CD4-positive, alpha-beta T cell treated with Interleukin-21 for 1 hour (primary cell): ENCODE data around the gene MFN2.
"Not testable (repeated sequence)": the region's sequence is repeated elsewhere in the genome, so short reads cannot be mapped to it uniquely, and the experiment has no call there.

ENCODE experiments used
- DNase-seq: peaks from one replicate; pipeline ENCODE4 v3.0.0-alpha.2; 2020

Gene MFN2

DNA sequence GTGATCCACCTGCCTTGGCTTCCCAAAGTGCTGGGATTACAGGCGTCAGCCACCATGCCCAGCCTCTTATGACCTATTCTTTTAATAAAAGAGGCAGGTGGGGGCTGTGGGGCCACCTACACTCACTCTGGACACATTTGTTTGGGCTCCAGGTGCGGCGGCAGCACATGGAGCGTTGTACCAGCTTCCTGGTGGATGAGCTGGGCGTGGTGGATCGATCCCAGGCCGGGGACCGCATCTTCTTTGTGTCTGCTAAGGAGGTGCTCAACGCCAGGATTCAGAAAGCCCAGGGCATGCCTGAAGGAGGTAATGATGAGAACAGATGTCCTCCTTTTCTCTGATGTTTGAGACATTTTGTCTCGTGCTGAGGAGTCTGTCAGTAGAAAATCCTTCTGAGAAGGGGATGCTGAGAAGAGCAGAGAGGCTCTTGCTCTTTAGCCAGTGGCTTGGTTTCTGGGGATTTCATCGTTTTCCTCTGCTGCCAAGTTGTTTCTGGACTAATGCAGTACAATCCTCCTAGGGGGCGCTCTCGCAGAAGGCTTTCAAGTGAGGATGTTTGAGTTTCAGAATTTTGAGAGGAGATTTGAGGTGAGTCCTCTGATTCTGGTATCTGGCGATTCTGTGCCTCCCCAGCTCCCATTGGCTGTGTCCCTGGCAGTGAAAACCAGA is 21.1 kb downstream of the MFN2 start:
- peak; percentile 42 for DNase-seq

GRCh38 chr1:12001996-12002493 is 21.8 kb downstream of the MFN2 start:
- no peak for DNase-seq

DNA sequence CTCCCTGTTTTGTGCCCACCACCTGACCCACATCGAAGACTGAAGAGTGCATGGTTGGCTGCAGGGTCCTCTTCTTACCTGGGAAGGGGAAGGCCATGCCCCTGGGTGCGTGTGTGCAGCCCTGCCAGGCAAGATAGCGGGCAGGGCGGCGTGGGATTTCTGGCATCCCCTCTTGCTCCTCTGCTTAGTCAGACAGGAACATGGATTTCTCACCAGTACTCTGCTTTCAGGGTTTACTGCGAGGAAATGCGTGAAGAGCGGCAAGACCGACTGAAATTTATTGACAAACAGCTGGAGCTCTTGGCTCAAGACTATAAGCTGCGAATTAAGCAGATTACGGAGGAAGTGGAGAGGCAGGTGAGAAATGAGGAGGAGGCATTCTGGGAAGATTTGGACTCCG is 23.5 kb downstream of the MFN2 start:
- DNase-seq, result no peak

GRCh38 chr1:12005488-12006166 is 25.4 kb downstream of the MFN2 start:
- DNase-seq, result no peak

DNA sequence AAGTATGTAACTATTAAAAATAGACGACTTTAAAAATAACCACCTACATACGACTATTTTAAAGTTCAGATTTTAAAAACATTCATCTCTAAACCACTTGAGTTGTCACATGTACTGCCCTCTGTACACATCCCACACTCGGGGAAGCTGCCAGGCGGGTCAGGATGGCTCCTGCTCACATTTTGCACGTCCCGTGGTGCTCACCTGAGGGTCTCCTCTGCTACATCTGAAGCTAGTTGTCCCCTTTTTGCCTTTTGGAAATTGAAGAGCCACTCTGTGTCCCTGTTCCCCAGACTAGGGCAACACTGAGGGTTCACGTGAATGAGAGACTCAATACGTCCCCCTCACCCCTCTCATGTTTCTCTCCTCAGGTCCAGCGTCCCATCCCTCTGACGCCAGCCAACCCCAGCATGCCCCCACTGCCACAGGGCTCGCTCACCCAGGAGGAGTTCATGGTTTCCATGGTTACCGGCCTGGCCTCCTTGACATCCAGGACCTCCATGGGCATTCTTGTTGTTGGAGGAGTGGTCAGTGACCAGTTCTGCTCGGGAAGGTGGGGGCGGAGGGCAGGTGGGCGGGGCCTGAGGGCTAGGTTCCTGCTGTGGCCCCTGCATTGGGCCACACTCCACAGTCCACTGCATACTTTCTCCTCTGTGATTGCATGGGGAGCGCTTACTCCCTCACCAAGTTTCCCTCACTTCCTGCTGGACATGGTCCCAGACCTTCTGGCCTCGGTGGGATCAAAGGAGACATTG is 26.1 kb downstream of the MFN2 start:
- DNase-seq, result no peak

DNA sequence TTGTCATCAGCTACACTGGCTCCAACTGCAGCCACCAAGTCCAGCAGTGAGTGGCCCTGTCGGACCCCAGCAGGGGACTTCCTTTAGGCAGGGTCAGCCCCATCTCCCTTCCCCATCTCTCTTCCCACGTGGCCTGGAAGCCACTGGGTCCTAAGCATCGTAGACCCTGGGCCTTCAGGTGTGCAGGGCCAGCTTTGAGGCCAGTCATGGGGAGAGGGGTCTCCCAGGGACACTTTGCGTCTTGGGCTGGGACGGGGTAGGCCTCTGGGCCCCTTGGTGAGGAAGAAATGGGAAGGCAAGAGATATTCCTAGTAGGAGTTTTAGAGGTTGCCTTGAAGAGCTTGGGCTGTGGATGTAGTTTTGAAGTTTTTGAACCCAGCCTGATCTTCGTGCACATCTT is 27.0 kb downstream of the MFN2 start:
- DNase-seq, result no peak

DNA sequence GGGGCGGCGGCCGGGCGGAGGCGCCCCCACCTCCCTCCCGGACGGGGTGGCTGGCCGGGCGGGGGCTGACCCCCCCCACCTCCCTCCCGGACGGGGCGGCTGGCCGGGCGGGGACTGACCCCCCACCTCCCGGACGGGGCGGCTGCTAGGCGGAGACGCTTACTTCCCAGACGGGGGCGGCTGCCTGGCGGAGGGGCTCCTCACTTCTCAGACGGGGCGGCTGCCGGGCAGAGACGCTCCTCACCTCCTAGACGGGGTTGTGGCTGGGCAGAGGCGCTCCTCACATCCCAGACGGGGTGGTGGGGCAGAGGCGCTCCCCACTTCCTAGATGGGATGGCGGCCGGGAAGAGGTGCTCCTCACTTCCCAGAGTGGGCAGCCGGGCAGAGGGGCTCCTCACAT is 28.1 kb downstream of the MFN2 start:
- not testable (repeated sequence) for DNase-seq

DNA sequence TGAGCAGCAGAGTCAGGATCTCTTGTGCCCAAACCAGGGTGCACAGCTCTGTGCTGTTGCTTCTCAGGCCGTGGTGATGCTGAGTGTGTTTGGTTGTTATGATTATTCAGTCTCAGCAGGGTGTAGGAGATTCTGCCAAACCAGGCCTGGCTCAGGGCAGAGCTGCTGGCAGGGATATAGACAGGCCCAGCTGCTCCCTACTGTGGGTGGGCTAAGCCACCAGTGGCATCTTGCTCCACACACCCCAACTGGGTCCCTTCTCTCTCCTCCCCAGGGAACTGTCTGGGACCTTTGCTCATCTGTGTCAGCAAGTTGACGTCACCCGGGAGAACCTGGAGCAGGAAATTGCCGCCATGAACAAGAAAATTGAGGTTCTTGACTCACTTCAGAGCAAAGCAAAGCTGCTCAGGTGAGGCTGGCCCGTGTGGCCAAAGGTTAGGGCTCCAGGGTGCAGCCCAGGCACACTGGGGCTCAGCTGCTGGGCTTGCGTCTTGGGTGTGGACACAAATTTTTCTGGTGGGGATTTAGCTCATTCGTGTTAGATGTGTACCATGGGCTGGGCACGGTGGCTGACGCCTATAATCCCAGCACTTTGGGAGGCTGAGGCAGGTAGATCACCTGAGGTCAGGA is 29.2 kb downstream of the MFN2 start:
- DNase-seq, result no peak

DNA sequence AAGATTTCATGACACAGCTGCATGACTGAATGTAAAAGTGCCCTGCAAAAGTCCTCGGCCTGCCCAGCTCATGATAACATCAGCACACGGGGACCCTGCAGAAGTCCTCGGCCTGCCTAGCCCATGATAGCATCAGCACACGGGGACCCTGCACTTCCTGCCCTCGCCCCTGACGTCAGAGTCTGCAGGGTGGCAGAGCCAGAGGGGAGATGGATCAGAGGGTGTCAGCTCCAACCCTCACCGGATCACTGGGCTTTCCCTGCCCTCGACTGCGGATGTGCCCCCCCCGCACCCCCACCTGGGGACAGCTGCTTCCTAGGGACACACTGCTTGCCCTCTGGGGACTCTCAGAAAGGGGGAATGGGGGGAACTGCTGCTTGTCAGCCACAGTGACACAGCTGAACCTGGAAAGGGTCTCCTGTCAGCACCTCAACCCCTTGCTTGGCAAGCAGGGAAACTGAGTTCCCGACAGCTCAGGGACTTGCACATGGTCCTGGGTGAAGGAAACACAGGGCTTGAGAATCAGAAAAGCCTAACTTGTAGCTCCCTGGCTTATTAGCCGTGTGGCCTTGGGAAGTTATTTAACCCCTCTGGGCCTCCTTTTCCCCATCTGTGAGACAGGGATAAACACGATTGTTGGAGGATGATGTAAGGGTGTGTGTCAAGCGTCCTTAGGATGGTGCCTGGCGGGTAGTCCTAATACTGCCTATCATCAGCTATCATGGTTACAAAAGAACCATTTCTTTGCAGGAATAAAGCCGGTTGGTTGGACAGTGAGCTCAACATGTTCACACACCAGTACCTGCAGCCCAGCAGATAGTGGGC is 30.7 kb downstream of the MFN2 start:
- DNase-seq, result no peak

DNA sequence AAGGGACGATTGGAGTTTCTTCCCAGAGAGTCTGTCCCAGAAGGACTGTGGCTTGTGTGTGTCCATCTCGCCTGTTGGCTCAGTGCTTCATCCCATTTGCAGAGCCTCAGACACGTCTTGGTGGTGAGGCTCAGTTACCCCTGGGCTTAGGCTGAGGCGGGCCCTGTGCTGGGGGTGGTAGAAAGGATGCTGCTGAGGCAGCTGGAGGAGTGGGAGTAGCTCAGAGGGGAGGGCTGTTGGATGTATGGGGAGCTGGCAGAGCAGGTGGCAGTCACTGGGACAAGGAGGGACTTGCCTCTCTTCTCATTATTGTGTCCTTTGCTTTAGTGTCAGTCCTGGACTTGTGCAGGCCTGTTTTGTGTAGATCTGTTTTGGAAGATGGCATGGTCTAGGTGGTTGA is 31.8 kb downstream of the MFN2 start:
- DNase-seq, result no peak

GRCh38 chr1:12012560-12013316 is 32.5 kb downstream of the MFN2 start:
- DNase-seq, result no peak

GRCh38 chr1:12014141-12014991 is 34.1 kb downstream of the MFN2 start:
- DNase-seq, result no peak

DNA sequence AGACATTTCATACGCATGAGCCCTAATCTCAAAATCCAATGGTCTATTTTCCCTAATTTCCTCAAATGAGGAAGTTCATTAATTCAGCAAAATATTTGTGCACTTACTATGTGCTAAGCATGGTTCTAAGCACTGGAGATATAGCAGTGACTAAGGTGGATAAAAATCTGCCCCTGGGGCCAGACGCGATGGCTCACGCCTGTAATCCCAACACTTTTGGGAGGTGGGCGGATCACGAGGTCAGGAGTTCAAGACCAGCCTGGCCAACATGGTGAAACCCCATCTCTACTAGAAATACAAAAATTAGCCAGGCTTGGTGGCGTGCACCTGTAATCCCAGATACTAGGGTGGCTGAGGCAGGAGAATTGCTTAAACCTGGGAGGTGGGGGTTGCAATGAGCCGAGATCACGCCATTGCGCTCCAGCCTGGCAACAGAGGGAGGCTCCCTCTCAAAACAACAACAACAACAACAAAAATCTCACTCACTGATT is 34.8 kb downstream of the MFN2 start:
- DNase-seq, result no peak

- no peak for DNase-seq
Observed at GRCh38 chr1:12015499-12015898, 35.3 kb downstream of the MFN2 start.

- DNase-seq, result no peak
Observed at GRCh38 chr1:12016182-12016581, 35.9 kb downstream of the MFN2 start.

- DNase-seq, result no peak
Observed at GRCh38 chr1:12019858-12020509, 39.7 kb downstream of the MFN2 start.

- no peak for DNase-seq
Observed at GRCh38 chr1:12021616-12022015, 41.4 kb downstream of the MFN2 start.

DNA sequence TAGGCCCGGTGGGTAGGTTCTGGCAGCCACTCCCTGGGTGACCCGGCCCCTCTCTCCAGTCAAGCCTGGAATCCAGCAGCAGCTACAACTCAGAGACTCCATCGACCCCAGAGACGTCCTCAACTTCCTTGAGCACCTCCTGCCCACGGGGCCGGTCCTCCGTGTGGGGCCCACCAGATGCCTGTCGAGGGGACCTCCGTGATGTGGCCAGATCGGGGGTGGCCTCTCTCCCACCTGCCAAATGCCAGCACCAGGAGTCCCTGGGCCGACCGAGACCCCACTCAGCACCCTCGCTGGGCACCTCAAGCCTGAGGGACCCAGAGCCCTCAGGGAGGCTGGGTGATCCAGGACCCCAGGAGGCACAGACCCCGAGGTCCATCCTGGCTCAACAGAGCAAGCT is 41.8 kb downstream of the MFN2 start:
- DNase-seq, result no peak

DNA sequence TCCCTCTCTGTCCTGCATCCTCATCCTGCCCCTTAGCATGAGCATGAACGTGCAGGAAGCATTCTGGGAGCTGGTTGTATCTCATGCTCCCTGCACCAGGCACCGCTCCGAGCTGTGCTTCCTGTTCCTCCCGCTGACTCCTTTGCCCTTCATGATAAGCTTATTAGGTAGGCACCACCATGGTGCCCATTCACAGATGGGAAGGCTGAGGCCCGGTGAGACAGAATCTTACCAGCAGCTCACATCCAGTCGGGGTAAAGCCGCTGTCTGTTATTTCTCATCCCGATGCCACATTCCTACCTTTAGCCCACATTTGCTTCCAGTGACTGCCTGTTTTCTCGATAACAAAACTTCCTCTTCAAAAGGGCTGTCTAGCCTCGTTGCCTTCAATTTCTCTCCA is 46.3 kb downstream of the MFN2 start:
- DNase-seq, result no peak

- DNase-seq, result no peak
Observed at GRCh38 chr1:12028248-12028647, 48.0 kb downstream of the MFN2 start.
